Activated CD4-positive, alpha-beta T cell treated with anti-CD3 and anti-CD28 coated beads for 24 hours (primary cell): ENCODE data around the gene NSG1.

Experiments used
- DNase-seq, 2 donors: peaks; one replicate each; pipeline ENCODE4 v3.0.0-alpha.2; 2020; ENCODE audit warnings: low read depth in 2 of 2

The NSG1 gene

DNA sequence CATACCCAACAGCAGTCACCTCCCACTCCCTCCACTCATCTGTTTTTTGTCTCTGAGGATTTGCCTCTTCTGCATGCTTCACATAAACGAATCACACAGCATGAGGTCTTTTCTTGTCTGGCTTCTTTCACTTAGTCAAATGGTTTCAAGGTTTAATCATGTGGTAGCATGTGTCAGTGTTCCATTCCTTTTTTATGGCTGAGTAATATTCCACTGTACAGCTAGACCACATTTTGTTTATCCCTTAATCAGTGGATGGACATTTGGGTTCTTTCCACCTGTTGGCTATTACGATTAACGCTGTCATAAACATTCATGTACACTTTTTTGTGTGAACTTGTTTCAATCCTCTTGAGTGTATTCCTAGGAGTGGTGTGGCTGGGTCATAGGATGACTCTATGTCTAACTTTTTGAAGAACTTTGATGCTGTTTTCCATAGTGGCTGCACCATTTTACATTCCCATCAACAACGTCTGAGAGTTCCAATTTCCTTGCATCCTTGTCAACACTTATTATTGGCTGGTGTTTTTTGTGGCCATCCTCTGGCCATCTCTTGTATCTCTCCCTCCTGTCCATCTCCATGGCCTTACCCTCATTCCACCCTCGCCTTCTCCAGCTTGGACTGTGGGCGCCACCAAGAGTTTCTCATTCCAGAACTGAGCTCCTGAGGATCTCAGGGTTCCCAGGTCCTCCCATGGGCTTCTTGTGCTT is 12.4 kb upstream of the NSG1 start:
- DNase-seq, result no peak

DNA sequence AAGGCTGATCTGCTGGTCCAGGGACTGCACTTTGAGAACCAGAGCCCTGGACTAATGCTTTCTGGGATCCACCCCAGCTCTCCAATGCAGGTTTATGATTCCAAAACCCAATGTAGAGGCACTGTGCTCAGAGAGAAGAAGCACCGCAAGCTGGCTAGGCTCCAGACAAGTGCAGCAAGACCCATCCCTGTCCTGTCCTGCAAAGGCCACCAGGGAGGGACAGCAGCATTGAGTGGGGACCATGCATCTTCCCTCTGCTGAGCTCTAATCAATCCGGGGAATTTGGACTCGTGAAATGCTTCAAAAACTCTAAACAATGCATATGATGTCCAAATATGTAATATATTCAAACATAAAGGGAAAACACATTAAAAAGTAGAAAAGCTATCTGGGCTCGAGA is 10.8 kb upstream of the NSG1 start:
- no peak for DNase-seq

DNA sequence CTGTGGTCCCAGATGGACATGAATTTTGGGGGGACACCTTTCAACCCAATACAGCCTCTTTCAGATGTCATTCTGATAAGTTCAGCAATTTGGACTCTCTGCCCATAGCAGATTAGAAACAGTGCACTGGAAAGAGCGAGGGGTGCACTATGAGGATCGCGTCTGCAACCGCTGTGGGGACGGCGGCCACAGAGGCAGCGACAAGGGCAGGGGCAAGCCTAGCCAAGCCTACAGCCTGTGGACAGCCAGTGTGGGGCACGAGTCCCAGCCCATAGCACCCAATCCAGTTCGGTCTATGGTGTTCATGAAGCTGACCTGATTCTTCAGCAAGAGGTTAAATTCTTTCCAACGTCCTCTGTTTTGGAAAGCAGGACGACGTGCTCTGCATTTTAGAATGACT is 9.7 kb upstream of the NSG1 start:
- no peak for DNase-seq

DNA sequence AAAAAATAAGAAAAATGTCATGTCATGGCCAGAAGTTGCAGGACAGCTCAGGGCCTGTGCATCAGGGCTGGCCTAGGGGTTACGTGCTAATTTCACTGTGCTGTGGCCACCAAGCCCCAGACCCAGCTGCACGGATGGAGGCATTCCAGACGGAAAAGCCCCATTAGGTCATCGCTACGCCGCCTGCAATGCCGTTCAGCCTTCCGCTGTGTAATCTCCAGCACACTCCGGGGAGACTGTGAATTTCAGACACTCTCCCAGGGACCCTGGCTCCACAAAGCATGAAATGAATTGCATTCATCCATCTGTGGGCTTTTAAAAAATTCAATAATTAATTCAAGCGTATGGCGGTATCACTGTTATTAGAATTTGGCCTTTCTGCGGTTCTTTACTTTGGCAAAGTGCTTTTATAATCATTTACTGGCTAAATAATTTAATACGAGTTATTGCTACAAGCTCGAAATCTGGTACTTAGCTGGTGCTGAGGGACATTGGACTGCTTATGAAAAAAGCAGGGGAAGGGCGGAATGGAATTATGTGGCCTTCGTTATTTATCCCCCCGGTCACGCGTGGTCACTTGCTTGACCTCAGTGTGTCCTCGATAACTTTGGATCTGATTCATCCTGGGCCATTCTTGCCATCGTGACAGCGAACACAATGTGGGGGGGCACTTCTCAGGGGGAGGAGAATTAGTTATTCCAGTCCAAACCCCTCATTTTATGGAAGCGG is 9.0 kb upstream of the NSG1 start:
- no peak for DNase-seq

GRCh38 chr4:4379540-4380087 is 7.3 kb upstream of the NSG1 start:
- DNase-seq, result no peak

DNA sequence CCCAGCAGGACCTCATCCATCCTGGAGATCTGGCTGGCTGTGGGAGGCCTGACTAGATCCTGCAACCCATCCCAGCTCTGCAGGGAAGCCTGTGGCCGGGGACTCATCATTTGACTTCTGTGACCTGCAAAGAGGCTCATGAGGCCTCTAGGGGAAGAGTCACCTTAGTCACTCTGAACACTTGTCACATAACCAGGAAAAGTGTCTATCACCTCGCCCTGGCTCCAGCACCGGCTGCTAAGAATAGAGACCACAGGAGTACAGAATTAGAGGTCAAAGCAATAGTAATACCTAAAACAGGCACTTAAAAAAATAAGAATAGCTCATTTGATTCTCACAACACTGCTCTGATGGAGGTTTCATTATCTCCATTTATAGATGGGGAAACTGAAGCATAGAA is 3.8 kb upstream of the NSG1 start:
- DNase-seq, result no peak

- DNase-seq, result no peak
Measured at GRCh38 chr4:4384837-4385236, 2.1 kb upstream of the NSG1 start.

- no peak for DNase-seq
Measured at GRCh38 chr4:4385729-4386295, 1.1 kb upstream of the NSG1 start.

DNA sequence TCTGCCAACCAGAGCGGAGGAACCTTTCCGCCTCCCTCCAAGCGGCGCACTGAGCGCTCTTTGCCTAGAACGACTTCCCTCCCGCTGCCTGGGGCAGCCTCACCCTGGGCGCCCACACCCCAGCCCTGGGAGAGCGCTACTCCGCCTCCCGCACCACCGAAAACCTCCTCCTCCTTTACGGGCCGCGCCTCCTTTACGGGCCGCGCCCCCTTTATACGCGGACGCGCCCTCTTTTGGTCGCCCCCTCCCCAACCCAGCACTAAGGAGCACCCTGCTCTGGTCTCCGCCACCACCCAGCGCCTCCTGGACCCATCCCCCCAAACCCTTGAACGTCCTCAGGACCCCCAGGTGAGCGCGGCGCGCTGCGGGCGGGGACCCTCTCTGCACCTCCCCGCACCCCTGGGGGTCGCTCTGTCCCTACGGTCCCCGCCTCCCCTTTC is 586 bp upstream of the NSG1 start:
- peak in 1 of 2 donors; percentile 21 for DNase-seq

DNA sequence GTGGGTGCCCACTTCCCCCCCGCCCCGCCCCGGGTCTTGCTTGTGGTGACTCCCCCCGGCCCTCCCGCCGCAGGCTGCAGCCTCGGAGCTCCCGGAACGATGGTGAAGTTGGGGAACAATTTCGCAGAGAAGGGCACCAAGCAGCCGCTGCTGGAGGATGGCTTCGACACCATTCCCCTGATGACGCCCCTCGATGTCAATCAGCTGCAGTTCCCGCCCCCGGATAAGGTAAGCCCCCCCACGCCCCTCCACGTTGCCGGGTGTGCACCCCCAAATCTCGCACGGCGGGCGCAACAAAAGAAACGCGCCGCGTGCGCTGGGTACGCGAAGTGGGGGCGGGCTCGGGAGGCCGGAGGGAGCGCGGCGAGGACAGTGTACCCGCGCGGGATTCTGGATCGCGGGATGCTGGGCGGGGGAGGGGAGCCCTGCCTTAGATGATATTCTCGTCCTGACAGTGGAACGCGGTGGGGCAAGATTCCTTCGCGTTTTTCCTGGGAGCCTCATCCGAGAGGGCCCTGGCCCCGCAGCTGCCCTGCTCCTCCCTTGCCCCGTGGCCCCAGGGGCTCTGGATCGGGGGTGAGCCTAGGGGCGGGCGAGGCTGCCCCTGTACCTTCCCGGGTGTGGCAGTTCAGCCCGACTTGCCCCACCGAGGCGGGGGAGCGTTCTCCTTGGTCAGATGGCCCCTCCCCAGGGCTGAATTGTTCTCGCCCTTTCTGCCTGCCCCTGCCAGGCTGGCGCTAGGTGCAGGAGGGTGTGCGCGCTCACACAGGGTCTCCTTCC is 819 bp downstream of the NSG1 start:
- DNase-seq, result no peak

- DNase-seq, result no peak
Measured at GRCh38 chr4:4388311-4388790, 1.4 kb downstream of the NSG1 start.

- DNase-seq, result no peak
Measured at GRCh38 chr4:4388836-4389575, 2.1 kb downstream of the NSG1 start.

DNA sequence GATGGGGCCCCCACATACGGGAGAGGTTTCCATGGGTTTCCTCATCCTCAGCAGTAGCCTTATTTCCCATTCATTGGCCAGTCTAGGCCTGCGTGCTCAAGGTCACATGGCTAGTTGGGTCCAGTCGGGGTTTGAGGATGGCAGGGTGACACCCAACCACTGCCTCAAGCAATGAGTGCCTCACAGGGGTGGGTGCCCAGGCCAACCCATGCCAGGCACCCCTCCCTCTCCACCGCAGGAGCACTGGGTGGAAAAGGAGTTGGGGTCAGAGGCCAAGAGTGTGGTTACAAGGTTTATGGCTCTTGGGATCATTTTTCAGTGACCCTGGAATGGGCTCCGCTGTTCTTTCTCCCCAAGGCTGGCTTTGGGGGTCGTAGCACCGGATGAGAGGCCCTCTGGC is 3.1 kb downstream of the NSG1 start:
- DNase-seq, result no peak

GRCh38 chr4:4390515-4391240 is 3.8 kb downstream of the NSG1 start:
- DNase-seq, result no peak

DNA sequence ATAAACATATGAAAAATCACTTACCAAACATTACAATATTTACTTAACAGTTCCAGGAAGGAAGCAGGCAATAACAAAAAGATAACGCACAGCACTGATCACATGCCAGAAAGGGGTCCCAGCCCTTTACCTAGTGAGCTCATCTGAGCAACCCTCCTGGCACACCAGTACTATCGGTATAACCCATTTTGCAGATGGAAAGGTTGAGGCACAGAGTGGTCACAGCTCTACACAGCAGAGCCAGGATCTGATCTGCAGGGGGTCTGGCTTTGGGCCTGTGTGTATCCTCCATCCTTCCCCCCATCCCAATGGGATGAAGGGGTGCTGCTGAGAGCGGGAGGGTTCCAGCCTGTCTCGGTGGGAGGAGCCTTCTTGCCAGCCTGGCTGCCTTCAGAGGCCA is 5.0 kb downstream of the NSG1 start:
- DNase-seq, result no peak

GRCh38 chr4:4392501-4393183 is 5.7 kb downstream of the NSG1 start:
- DNase-seq, result no peak

GRCh38 chr4:4394644-4395043 is 7.7 kb downstream of the NSG1 start:
- no peak for DNase-seq

DNA sequence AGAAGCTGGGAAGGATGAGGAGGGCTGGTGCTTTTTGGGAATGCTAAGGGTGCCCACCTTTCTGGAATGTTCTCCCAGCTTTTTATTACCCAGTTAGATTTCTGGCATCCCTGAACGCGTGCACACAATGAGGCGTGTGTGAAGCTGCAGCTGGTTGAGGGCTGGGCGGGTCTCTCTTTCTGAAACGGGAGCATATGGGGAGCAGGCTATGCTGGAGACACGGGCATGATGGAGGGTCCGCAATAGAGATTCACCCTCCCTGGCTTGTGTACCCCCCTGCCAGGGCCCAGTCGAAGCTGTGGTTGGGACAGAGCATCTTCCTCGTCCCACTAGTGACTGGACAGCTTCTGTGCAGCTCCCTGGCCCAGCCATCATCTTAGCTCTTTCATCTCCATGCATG is 8.5 kb downstream of the NSG1 start:
- no peak for DNase-seq

DNA sequence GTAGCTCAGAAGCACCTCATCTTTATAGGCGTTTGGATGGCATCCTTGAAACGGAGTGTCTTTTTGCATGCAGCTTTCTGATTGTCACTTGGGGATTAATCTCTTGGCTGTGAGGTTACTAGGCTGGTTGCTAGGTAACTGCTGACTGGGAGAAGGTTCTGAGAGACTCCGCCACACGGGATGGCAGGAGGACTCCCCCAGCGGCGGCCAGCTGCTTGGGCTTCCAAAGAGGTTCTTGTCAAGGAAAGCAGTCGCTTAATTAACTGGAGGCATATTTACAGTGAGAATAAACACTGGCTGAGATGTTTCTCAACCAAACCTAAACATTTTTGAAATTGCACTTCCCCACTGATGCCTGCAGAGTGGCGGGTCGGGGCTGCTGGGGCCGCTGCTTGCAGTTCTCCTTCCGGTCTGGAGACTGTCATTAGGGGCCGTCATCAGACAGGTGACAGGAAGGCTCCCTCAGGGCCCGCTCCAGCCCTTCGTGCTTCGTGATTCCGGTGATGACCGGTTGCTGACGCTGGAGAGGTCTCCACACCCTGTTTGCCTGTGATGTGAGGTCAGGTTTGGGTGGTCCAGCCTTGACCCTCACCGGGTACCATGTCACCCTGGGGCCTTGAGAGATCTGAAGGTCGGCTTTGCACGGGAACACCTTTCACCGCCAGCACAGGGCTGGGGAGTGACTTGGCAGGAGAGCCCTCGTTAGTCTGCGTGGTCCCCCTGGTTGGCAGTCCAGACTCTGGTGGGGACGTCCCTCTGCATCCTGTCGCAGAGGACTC is 9.1 kb downstream of the NSG1 start:
- DNase-seq, result no peak
